Measurements from ENCODE around the gene ARHGAP32.

DNA sequence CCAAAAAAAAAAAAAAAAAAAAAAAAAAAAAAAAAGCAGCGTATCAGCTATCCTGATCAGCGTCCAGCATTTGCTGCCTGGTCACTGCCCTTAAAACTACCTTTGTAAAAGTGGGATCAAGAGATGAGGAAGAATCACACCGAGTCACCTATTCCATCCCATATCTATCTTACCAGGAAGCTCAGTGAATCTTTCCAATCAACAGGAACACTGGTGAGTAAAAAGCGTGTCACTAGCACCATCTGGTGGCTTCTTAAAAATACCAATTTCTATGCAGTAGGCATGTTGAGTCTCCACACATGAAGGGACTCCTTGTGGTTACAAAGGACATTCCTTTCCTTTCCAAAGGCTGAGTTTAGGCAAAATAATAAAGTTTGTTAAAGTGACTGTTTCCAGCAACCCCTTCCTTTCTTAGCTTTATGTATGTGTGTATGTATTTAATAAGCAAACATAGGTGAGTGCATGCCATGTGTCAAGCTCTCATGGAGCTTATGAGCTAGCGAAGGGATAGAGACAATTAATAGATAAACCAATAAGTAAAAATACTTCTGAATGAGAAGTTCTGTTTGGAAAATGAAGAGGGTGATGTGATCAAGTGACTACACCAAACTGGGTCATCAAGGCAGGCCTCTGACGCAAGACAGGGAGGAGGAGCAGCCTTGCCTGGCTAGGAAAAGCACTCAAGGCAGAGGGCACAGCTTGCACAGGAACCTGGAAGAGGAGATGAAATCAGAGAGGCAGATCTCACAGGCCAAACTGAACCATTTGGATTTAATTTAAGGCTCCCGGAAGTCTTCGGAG is 235.5 kb downstream of the ARHGAP32 start:
- no peak for TF ChIP-seq POLR2A (IDR thresholded peaks at IDR 0.05; ENCODE audit: borderline replicate concordance, extremely low read depth, insufficient read depth, insufficient read length)
- TF ChIP-seq CTCF (IDR thresholded peaks at IDR 0.05 in 2 of 3, conservative IDR thresholded peaks at IDR 0.05 in 1 of 3; ENCODE audit: borderline replicate concordance in 1 of 3, insufficient read depth in 1 of 3, low read depth in 2 of 3, low read length in 2 of 3) = peak; percentile 58 to 95 (median 76)
